Aorta (tissue), 5 donors: ENCODE measurements around the gene HRK. TPM values are rescaled to one million over a fixed set of nuclear protein-coding genes. Genes with fewer than 3 reads are reported as not detected.

Source experiments
- ATAC-seq: fragments of 200-7000 bp; cut with Tn5 transposase; one replicate; pipeline ENCODE4 v1.9.1; 2022; ENCODE audit warnings: moderate library complexity; ENCODE audit not compliant: low FRiP score
- DNase-seq, 2 donors: peaks; one replicate each; pipeline ENCODE4 v3.0.0-alpha.2; 2020
- H3K27ac ChIP-seq, 2 donors: one replicate each; pipeline ENCODE4 v1.5.1; 2013; ENCODE audit warnings: low read length in 2 of 2, mild to moderate bottlenecking in 2 of 2, moderate library complexity in 2 of 2, control low read depth in 1 of 2, inconsistent platforms in 1 of 2, low read depth in 1 of 2
- H3K27me3 ChIP-seq, 2 donors: one replicate each; pipeline ENCODE4 v1.6.1; 2013; ENCODE audit warnings: control low read depth in 1 of 2, low read length in 1 of 2, mild to moderate bottlenecking in 1 of 2, moderate library complexity in 1 of 2; ENCODE audit not compliant: insufficient read depth in 2 of 2, control insufficient read depth in 1 of 2
- H3K36me3 ChIP-seq, 2 donors: one replicate each; pipeline ENCODE4 v1.6.1; 2013; ENCODE audit warnings: control low read depth in 1 of 2, low read length in 1 of 2, mild to moderate bottlenecking in 1 of 2; ENCODE audit not compliant: insufficient read depth in 2 of 2, control insufficient read depth in 1 of 2
- H3K4me1 ChIP-seq, 2 donors: one replicate each; pipeline ENCODE4 v1.6.1; 2013; ENCODE audit warnings: low read length in 2 of 2, control low read depth in 1 of 2, mild to moderate bottlenecking in 1 of 2, moderate library complexity in 1 of 2; ENCODE audit not compliant: insufficient read depth in 2 of 2, control insufficient read depth in 1 of 2
- H3K4me3 ChIP-seq, 2 donors: one replicate each; pipeline ENCODE4 v1.5.1; 2013; ENCODE audit warnings: low read length in 2 of 2, control low read depth in 1 of 2, mild to moderate bottlenecking in 1 of 2
- H3K9me3 ChIP-seq: one replicate; pipeline ENCODE4 v1.6.1; 2013; ENCODE audit warnings: mild to moderate bottlenecking, low read length; ENCODE audit not compliant: control insufficient read depth
- WGBS, 2 donors: extraction: QIAGEN DNeasy Blood & Tissue Kit; methylation state at CpG; one replicate each; pipeline ENCODE4 v1.1.7; 2013; 5-methylcytosine and 5-hydroxymethylcytosine counted together
- intact Hi-C, 2 donors: fragments of 100-400 bp; cut with DNase I; formaldehyde crosslinking; loops; one replicate each; pipeline versions ENCODE4 v1.14.2 to v1.15.0; 2022
- polyA plus RNA-seq, 2 donors: library from polyadenylated mRNA; stranded (reverse); fragments of 200-250 nt; gene quantifications; one replicate each; pipeline ENCODE4 v1.2.3, GENCODE V29; 2013
- total RNA-seq, 2 donors: library from RNA; stranded (reverse); fragmentation: NEBNext Ultra II Directional; extraction: Animal tissue kit (Norgen Biotek cat#: 25700); gene quantifications; one replicate each; pipeline ENCODE4 v1.2.1, GENCODE V29; 2021
- donor health status: healthy with polysubstance abuse.
- donor health status: Bipolar disorder and iron deficiency.
- donor health status: DM: no; HTN: no; CAD: no.
- donor health status: DM: no; HTN: no; CAD: no.
- donor health status: DM: yes; HTN: yes; CAD: no.

HRK gene
- total and polyA plus RNA-seq, 4 donors = 0.06 to 0.25 (median 0.06) TPM; not detected in 1

DNA sequence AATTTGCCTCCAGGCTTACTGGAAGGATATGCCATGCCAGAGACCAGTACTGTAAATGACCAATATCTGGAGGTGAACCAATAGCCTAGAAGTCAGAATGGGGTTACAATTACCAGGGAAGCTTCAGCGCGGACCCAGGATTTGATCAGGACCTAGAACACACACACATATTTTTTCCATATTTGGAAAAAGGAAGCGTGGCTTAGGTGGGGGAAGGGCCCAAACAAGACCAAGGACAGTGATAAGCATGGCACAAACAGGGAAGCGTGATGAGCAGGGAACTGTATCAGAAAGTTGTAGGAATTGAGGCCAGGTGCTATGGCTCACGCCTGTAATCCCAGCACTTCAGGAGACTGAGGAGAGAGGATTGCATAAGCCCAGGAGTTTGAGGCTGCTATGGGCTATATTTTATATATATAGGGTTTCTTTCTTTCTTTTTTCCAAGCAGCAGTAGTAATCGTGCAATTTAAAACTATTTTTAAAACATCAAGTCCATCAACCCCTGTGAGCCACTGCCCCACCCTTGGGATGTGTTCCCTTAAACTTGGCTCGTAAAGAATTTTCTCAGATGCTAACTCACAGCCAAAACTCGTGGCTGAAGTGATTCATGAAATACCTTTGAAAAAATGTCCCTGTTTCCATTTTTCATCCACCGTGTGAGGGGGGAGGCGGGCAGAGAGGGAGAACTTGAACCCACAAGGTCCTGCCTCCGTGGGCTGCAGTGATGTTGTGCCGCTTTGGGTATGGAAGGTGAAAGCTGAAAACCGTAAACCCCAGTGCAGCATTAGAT lies 16.7 kb downstream of the HRK start:
- Histone ChIP-seq H3K27ac (no peak overlapping the region), H3K27me3 (no peaks in the 10 kb centered on the region), H3K36me3 (no peaks in the 10 kb centered on the region), H3K4me1 (peaks cover 3 to 8% of the 10 kb centered on the region in 2 donors), H3K4me3 (no peak overlapping the region), H3K9me3 (no peaks in the 10 kb centered on the region)
- WGBS, 2 donors = 29 to 30% methylated on average over 13 of the region's 13 CpGs
- ATAC-seq = peak; percentile 27
- intact Hi-C loops = loop anchor here in 1 of 2 donors (5.0 kb wide), 1 partner anchor 42 kb away; no protein-coding TSS in a partner anchor
- DNase-seq = peak in 1 of 2 donors; percentile 62

DNA sequence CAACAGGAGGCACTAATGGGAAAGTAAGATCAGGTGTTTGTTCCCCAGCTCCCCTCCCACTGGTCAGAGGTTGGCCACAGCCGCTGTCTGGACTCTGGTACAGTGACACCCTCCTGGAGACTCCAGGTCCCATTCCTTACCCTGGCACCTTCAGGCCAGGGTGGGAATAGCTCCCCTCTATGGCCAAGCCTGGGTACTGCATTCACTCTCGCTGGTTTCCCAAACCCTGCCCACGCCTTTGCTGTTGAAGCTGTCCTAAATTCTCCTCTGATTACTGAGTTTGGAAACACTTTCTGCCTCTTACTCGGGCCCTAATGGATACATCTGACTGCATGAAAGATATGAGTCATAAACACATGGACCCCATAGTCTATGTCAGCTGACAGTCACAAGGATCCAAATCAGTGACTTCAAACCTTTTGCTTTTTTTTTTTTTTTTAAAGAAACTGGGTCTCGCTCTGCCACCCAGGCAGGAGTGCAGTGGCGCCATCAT lies 17.9 kb downstream of the HRK start:
- Histone ChIP-seq H3K27ac (no peak overlapping the region), H3K9me3 (no peaks in the 10 kb centered on the region), H3K4me1 (peaks cover 3 to 11% of the 10 kb centered on the region in 2 donors), H3K4me3 (no peak overlapping the region), H3K27me3 (no peaks in the 10 kb centered on the region), H3K36me3 (no peaks in the 10 kb centered on the region)
- no peak for ATAC-seq
- 45 to 51% methylated on average over 6 of the region's 6 CpGs for whole genome bisulfite sequencing, 2 donors
- intact Hi-C loops = loop anchor here in 1 of 2 donors (5.0 kb wide), 1 partner anchor 41 kb away; no protein-coding TSS in a partner anchor
- no peak for DNase-seq

DNA sequence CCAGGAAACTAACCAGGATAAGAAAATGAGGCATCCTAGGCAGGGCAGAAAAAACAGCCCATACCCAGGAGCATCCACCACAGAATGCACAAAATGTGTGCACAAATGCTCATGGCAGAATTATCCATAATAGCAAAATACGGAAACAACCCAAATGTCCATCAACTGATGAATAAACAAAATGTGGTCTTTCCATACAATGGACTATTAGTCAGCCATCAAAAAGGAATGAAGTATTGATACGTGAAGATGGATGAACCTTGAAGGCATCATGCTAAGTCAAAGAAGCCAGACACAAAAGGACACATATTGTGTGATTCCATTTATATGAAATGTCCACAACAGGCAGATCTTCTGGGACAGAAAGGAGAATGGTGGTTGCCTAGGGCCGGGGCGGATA lies 19.1 kb downstream of the HRK start:
- Histone ChIP-seq H3K9me3 (no peaks in the 10 kb centered on the region), H3K4me3 (no peak overlapping the region), H3K27me3 (no peaks in the 10 kb centered on the region), H3K4me1 (peaks cover 3 to 11% of the 10 kb centered on the region in 2 donors), H3K27ac (no peak overlapping the region), H3K36me3 (no peaks in the 10 kb centered on the region)
- ATAC-seq (no peak), DNase-seq (no peak)
- WGBS, 2 donors = 94 to 95% methylated on average over 4 of the region's 4 CpGs
- intact Hi-C loops = loop anchor here in 1 of 2 donors (5.0 kb wide), 1 partner anchor 40 kb away; no protein-coding TSS in a partner anchor

DNA sequence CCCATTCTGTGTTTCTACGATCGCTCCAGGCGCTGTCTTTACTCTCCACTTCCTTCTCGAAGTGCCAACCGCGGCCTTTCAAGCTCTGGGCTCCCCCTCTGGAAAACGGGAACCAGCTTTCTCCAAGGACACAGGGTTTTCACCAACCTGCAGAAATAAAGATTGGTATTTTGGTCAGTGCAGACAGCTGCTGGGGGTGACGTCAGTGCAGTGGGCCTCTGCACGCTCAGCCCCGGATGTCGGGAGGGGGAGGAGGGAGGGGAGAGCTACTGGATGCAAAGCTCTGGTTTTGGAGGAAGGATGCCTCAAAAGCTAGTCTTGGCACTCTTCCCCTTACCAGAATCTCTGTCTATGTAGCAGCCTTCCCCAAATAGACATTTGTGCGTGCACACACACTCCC lies 19.9 kb downstream of the HRK start:
- 19 to 21% methylated on average over 12 of the region's 12 CpGs for WGBS, 2 donors
- ATAC-seq = no peak
- peak; percentile 81 to 84 for DNase-seq
- no peaks in the 10 kb centered on the region for H3K36me3 ChIP-seq
- no peaks in the 10 kb centered on the region for H3K9me3 ChIP-seq
- peaks cover 3 to 11% of the 10 kb centered on the region in 2 donors for H3K4me1 ChIP-seq
- H3K27me3 ChIP-seq = no peaks in the 10 kb centered on the region
- intact Hi-C loops = loop anchor here in 1 of 2 donors (5.0 kb wide), 1 partner anchor 39 kb away; no protein-coding TSS in a partner anchor
- H3K27ac ChIP-seq = no peak overlapping the region
- no peak overlapping the region for H3K4me3 ChIP-seq

DNA sequence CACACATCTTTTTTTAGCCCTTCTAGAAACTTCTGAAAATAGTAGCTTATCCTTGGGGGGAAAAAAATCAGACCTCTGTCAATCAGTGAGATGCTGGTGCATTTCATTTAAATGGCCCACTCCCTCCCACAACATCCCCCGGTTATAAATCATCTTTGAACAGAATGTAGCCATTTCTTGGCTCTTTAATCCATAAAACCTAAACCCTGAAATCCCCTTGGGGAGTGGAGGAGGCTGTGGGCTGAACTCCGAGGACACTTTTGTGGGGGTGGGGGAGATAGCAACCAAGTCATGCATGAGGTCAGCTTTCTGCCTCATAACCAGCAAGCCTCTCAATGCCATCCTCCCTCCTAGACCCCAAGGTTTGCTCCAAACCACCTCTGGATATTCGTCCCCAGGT lies 21.0 kb downstream of the HRK start:
- ATAC-seq (no peak), DNase-seq (no peak)
- Histone ChIP-seq H3K36me3 (no peaks in the 10 kb centered on the region), H3K4me1 (peaks cover 3 to 11% of the 10 kb centered on the region in 2 donors), H3K9me3 (no peaks in the 10 kb centered on the region), H3K4me3 (peak overlapping the region; percentile 38 to 52), H3K27me3 (no peaks in the 10 kb centered on the region), H3K27ac (no peak overlapping the region)
- 33 to 40% methylated on average over 3 of the region's 3 CpGs for WGBS, 2 donors
- intact Hi-C loops = loop anchor here in 1 of 2 donors (5.0 kb wide), 1 partner anchor 38 kb away; no protein-coding TSS in a partner anchor

DNA sequence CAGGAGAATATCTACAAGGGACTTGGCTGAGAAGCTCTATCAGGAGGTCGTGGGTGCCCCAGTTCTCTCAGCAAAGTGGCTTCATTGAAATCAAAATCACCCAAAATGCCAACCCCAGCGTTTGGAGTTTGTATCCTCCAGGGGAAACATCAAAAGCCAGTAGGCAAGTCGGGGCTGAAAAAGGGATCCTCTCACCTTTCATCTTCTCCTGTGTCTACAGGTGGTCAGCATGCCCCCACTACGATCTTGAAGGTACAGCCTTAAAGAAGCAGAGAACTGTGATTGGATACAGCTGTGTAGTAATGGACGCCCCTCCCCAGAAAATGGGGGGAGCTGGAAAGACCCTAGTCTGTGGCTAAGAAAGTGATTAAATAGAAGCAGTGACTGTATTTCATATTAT lies 22.2 kb downstream of the HRK start:
- peaks cover 0 to 11% of the 10 kb centered on the region in 2 donors for H3K4me1 ChIP-seq
- H3K36me3 ChIP-seq = no peaks in the 10 kb centered on the region
- H3K4me3 ChIP-seq = no peak overlapping the region
- H3K27ac ChIP-seq = no peak overlapping the region
- WGBS, 2 donors = 31 to 33% methylated on average over 5 of the region's 5 CpGs
- DNase-seq = no peak
- intact Hi-C loops = loop anchor here in 1 of 2 donors (2.0 kb wide), 1 partner anchor 38 kb away; no protein-coding TSS in a partner anchor
- H3K9me3 ChIP-seq = no peaks in the 10 kb centered on the region
- H3K27me3 ChIP-seq = no peaks in the 10 kb centered on the region
- no peak for ATAC-seq

- 82 to 86% methylated on average over 11 of the region's 11 CpGs for WGBS, 2 donors
- ATAC-seq = no peak
- intact Hi-C loops = no loop called here
Observed at GRCh38 chr12:116856729-116857128, 24.5 kb downstream of the HRK start.

GRCh38 chr12:116855744-116856470 lies 25.3 kb downstream of the HRK start:
- H3K4me1 ChIP-seq = peaks cover 0 to 11% of the 10 kb centered on the region in 2 donors
- intact Hi-C loops = no loop called here
- ATAC-seq = no peak
- no peaks in the 10 kb centered on the region for H3K9me3 ChIP-seq
- no peak for DNase-seq
- H3K4me3 ChIP-seq = no peak overlapping the region
- WGBS, 2 donors = 83 to 84% methylated on average over 16 of the region's 16 CpGs
- H3K27me3 ChIP-seq = no peaks in the 10 kb centered on the region
- H3K36me3 ChIP-seq = no peaks in the 10 kb centered on the region
- H3K27ac ChIP-seq = no peak overlapping the region

More at GRCh38 chr12:116856729-116857128, 24.5 kb downstream of the HRK start:
- Histone ChIP-seq H3K27ac (no peak overlapping the region), H3K9me3 (no peaks in the 10 kb centered on the region), H3K4me3 (no peak overlapping the region), H3K4me1 (peaks cover 0 to 11% of the 10 kb centered on the region in 2 donors), H3K27me3 (no peaks in the 10 kb centered on the region), H3K36me3 (no peaks in the 10 kb centered on the region)
- no peak for DNase-seq
